H9 (cell line): ENCODE measurements around the gene BMPR2. TPM values are rescaled to one million over a fixed set of nuclear protein-coding genes. Genes with fewer than 3 reads are reported as not detected.

Experiments
- DNase-seq: peaks from one replicate; pipeline ENCODE4 v3.0.0-alpha.2; 2017
- H2AFZ ChIP-seq: one replicate; pipeline ENCODE4 v1.6.1; 2013; ENCODE audit warnings: mild to moderate bottlenecking, low read length, control low read depth, moderate library complexity
- H2AK5ac ChIP-seq: 2 replicates; pipeline ENCODE4 v1.6.1; 2013; ENCODE audit warnings: low read length, control low read depth, mixed read lengths; ENCODE audit not compliant: insufficient read length
- H2BK120ac ChIP-seq: one replicate; pipeline ENCODE4 v1.6.1; 2013; ENCODE audit warnings: low read depth, mild to moderate bottlenecking, low read length, control low read depth, inconsistent platforms; ENCODE audit not compliant: poor library complexity, severe bottlenecking
- H2BK12ac ChIP-seq: 2 replicates; pipeline ENCODE4 v1.6.1; 2013; ENCODE audit warnings: low read length, control low read depth, mixed read lengths, low read depth; ENCODE audit not compliant: insufficient read length
- H2BK15ac ChIP-seq: 2 replicates; pipeline ENCODE4 v1.6.1; 2013; ENCODE audit warnings: low read depth, low read length, control low read depth
- H2BK20ac ChIP-seq: one replicate; pipeline ENCODE4 v1.6.1; 2013; ENCODE audit warnings: low read depth, mild to moderate bottlenecking, low read length, control low read depth, inconsistent platforms; ENCODE audit not compliant: poor library complexity, severe bottlenecking
- H2BK5ac ChIP-seq: 2 replicates; pipeline ENCODE4 v1.6.1; 2013; ENCODE audit warnings: low read length, control low read depth, mixed read lengths; ENCODE audit not compliant: insufficient read length
- H3K14ac ChIP-seq: 2 replicates; pipeline ENCODE4 v1.6.1; 2013; ENCODE audit warnings: low read length, control low read depth; ENCODE audit not compliant: insufficient read depth
- H3K18ac ChIP-seq: 2 replicates; pipeline ENCODE4 v1.6.1; 2013; ENCODE audit warnings: low read depth, mild to moderate bottlenecking, mixed read lengths, low read length, control low read depth; ENCODE audit not compliant: insufficient read length
- H3K23ac ChIP-seq: 2 replicates; pipeline ENCODE4 v1.6.1; 2013; ENCODE audit warnings: low read length, control low read depth, mixed read lengths, low read depth; ENCODE audit not compliant: insufficient read length
- H3K23me2 ChIP-seq: 2 replicates; pipeline ENCODE4 v1.6.1; 2013; ENCODE audit warnings: low read depth, mild to moderate bottlenecking, mixed read lengths, low read length, control low read depth; ENCODE audit not compliant: insufficient read length, poor library complexity, severe bottlenecking
- H3K27ac ChIP-seq: 2 replicates; pipeline ENCODE4 v1.5.1; 2013; ENCODE audit warnings: low read length, control low read depth, mixed read lengths, low read depth; ENCODE audit not compliant: insufficient read length
- H3K27me3 ChIP-seq: 2 replicates; pipeline ENCODE4 v1.6.1; 2013; ENCODE audit warnings: low read length, control low read depth, inconsistent platforms; ENCODE audit not compliant: insufficient read depth
- H3K4ac ChIP-seq: 2 replicates; pipeline ENCODE4 v1.6.1; 2013; ENCODE audit warnings: low read depth, mild to moderate bottlenecking, control low read depth, inconsistent platforms, low read length, moderate library complexity
- H3K4me1 ChIP-seq: 2 replicates; pipeline ENCODE4 v1.6.1; 2013; ENCODE audit warnings: low read length, control low read depth, inconsistent platforms; ENCODE audit not compliant: insufficient read depth
- H3K4me2 ChIP-seq: 2 replicates; pipeline ENCODE4 v1.6.1; 2013; ENCODE audit warnings: low read length, control low read depth, mixed read lengths; ENCODE audit not compliant: insufficient read length, insufficient read depth
- H3K56ac ChIP-seq: 2 replicates; pipeline ENCODE4 v1.6.1; 2013; ENCODE audit warnings: low read depth, mild to moderate bottlenecking, mixed read lengths, low read length, control low read depth; ENCODE audit not compliant: insufficient read length
- H3K79me1 ChIP-seq: 2 replicates; pipeline ENCODE4 v1.6.1; 2013; ENCODE audit warnings: low read depth, mild to moderate bottlenecking, moderate library complexity, low read length, control low read depth, inconsistent platforms; ENCODE audit not compliant: insufficient read depth, poor library complexity, severe bottlenecking
- H3K79me2 ChIP-seq: 2 replicates; pipeline ENCODE4 v1.6.1; 2013; ENCODE audit warnings: low read length, control low read depth, inconsistent platforms; ENCODE audit not compliant: insufficient read depth
- H3K9ac ChIP-seq: 2 replicates; pipeline ENCODE4 v1.6.1; 2013; ENCODE audit warnings: low read length, control low read depth, mixed read lengths; ENCODE audit not compliant: insufficient read length; ENCODE audit errors: extremely low read depth
- H3K9me3 ChIP-seq: one replicate; pipeline ENCODE4 v1.6.1; 2013; ENCODE audit warnings: low read depth, low read length, inconsistent platforms; ENCODE audit not compliant: control insufficient read depth
- H3T11ph ChIP-seq: one replicate; pipeline ENCODE4 v1.6.1; 2013; ENCODE audit warnings: mild to moderate bottlenecking, low read length, control low read depth, inconsistent platforms
- H4K20me1 ChIP-seq: one replicate; pipeline ENCODE4 v1.6.1; 2013; ENCODE audit not compliant: control insufficient read depth, insufficient read length, insufficient read depth
- H4K5ac ChIP-seq: 2 replicates; pipeline ENCODE4 v1.6.1; 2013; ENCODE audit warnings: low read depth, mild to moderate bottlenecking, mixed read lengths, low read length, control low read depth; ENCODE audit not compliant: insufficient read length
- H4K8ac ChIP-seq: replicated peaks from 2 replicates; pipeline ENCODE4 v1.6.1; 2013; ENCODE audit warnings: low read length, control low read depth, mixed read lengths, low read depth; ENCODE audit not compliant: insufficient read length
- H4K91ac ChIP-seq: 2 replicates; pipeline ENCODE4 v1.6.1; 2013; ENCODE audit warnings: low read depth, mild to moderate bottlenecking, moderate library complexity, mixed read lengths, low read length, control low read depth; ENCODE audit not compliant: insufficient read length
- H3K27ac Mint-ChIP-seq, 3 experiments: 2 replicates in 2 of 3; 3 replicates in 1 of 3; pipeline ENCODE4 v1.8.0; 2020 to 2021; ENCODE audit warnings: mixed read lengths in 3 of 3, mild to moderate bottlenecking in 1 of 3, moderate library complexity in 1 of 3
- H3K27me3 Mint-ChIP-seq: 2 replicates; pipeline ENCODE4 v1.8.0; 2021; ENCODE audit warnings: low read depth, mild to moderate bottlenecking, moderate library complexity, mixed read lengths
- H3K36me3 Mint-ChIP-seq, 3 experiments: 2 replicates in 2 of 3; 3 replicates in 1 of 3; pipeline ENCODE4 v1.8.0; 2020 to 2021; ENCODE audit warnings: low read depth in 3 of 3, mixed read lengths in 3 of 3; ENCODE audit not compliant: insufficient read depth in 1 of 3
- H3K4me1 Mint-ChIP-seq, 2 experiments: 2 replicates each; pipeline ENCODE4 v1.8.0; 2020; ENCODE audit warnings: mixed read lengths in 2 of 2
- H3K4me3 Mint-ChIP-seq, 2 experiments: 2 replicates in 1 of 2; 3 replicates in 1 of 2; pipeline ENCODE4 v1.8.0; 2020 to 2021; ENCODE audit warnings: mild to moderate bottlenecking in 2 of 2, mixed read lengths in 2 of 2, moderate library complexity in 1 of 2
- H3K9me3 Mint-ChIP-seq, 2 experiments: 2 replicates in 1 of 2; 3 replicates in 1 of 2; pipeline ENCODE4 v1.8.0; 2020; ENCODE audit warnings: mild to moderate bottlenecking in 2 of 2, mixed read lengths in 2 of 2, moderate library complexity in 1 of 2
- CTCF ChIP-seq: fragments of 200-600 bp; sonication (generic); conservative IDR thresholded peaks from 3 replicates; pipeline ENCODE4 v1.8.0; 2021; ENCODE audit warnings: antibody characterized with exemption, mild to moderate bottlenecking
- WGBS: extraction: QIAGEN DNeasy Blood & Tissue Kit; methylation state at CpG from one replicate; pipeline ENCODE4 v1.1.7; 2013; ENCODE audit warnings: missing lambda C conversion rate, low lambda C conversion rate, mixed read lengths; ENCODE audit not compliant: insufficient read length; ENCODE audit errors: extremely low coverage; 5-methylcytosine and 5-hydroxymethylcytosine counted together
- total RNA-seq: library from RNA; stranded (reverse); gene quantifications from 2 replicates; pipeline ENCODE4 v1.2.1, GENCODE V29; 2021

BMPR2 gene
- total RNA-seq, 1 experiment from 2014 or later = 17.3 TPM

GRCh38 chr2:202608142-202608852, 232.2 kb downstream of the BMPR2 start:
- no peak for DNase-seq
- TF ChIP-seq CTCF = no peak
- Histone ChIP-seq H4K91ac (no peak overlapping the region), H3K9me3 (no peaks in the 10 kb centered on the region), H3K14ac (no peak overlapping the region), H3K18ac (no peak overlapping the region), H2BK20ac (no peak overlapping the region), H2AFZ (no peak overlapping the region), H3T11ph (no peak overlapping the region), H2BK12ac (no peak overlapping the region), H2BK5ac (no peak overlapping the region), H3K79me1 (no peaks in the 10 kb centered on the region), H3K4me1 (no peaks in the 10 kb centered on the region), H3K23me2 (no peaks in the 10 kb centered on the region), H3K27ac (no peak overlapping the region), H3K9ac (no peak overlapping the region), H3K4ac (no peak overlapping the region), H2BK15ac (no peak overlapping the region), H2BK120ac (no peak overlapping the region), H4K20me1 (no peaks in the 10 kb centered on the region), H3K27me3 (no peaks in the 10 kb centered on the region), H3K4me2 (no peak overlapping the region), H2AK5ac (no peak overlapping the region), H4K5ac (no peak overlapping the region), H3K56ac (no peak overlapping the region), H3K23ac (no peak overlapping the region), H4K8ac (no peak overlapping the region), H3K79me2 (no peaks in the 10 kb centered on the region)
- Mint-ChIP-seq H3K4me3 (no peak overlapping the region), H3K9me3 (no peaks in the 10 kb centered on the region), H3K36me3 (no peaks in the 10 kb centered on the region), H3K27me3 (no peaks in the 10 kb centered on the region), H3K4me1 (peaks cover 3% of the 10 kb centered on the region in 2 experiments; a peak in 1 of 4 replicates), H3K27ac (no peak overlapping the region)
- WGBS = no CpG with 5 or more reads among the region's 2 CpGs
